ENCODE data around the gene ZNRF1. TPM values are rescaled to one million over a fixed set of nuclear protein-coding genes. Genes with fewer than 3 reads are reported as not detected.
A peak's percentile ranks its signal among the peaks of the same experiment; 100 is the strongest.

Gene ZNRF1
- total and polyA plus RNA-seq, 2 of the 8 experiments (the other 6 are each of a cell fraction or from before 2014, with no cell fraction given) = 33.5 to 52.9 TPM

DNA sequence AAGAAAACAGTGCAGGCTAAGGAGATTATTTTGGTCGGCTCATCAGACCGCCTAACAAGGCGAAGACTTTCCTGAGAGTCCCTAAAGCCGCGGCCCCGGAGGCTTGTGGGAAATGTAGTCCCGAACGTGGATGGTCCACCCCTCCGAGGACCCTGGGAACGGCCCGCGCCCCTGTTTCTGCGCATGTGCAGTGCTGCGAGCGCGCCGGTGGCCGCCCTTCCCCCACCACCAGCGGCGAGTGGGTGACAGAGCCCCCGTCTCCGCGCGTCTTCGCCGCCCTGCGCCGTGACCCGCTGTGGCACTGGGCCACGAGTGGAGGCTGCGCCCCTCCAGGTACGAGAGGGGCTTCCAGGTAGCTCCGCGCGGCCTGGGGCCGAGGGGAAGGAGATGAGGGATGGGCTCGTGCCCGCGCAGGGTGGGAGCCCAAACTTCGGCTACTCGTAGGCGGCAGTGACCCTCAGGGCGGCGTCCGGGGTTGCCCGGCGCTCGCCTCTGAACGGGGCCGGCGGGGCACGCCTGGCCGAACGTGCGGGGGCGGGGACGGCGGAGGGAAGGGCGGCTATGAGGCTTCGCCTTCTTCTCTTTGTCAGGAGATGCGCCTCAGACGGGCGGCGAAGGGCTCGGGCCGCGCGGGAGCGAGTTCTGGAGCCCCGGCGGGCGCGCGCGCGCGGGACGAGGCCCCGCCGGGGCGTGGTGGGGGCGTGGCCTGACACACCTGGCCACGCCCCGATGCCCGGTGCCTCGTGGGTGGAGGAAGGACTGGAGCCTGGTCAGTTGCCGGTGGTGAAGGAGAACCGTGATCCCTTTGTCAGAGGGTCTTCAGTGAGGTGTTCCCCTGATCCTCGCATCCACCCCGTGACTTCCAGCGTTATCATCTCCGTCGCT, 149.7 kb downstream of the ZNRF1 start, which contains the start of gene ZFP1 (continued):
- TF ChIP-seq, protein P1, sequence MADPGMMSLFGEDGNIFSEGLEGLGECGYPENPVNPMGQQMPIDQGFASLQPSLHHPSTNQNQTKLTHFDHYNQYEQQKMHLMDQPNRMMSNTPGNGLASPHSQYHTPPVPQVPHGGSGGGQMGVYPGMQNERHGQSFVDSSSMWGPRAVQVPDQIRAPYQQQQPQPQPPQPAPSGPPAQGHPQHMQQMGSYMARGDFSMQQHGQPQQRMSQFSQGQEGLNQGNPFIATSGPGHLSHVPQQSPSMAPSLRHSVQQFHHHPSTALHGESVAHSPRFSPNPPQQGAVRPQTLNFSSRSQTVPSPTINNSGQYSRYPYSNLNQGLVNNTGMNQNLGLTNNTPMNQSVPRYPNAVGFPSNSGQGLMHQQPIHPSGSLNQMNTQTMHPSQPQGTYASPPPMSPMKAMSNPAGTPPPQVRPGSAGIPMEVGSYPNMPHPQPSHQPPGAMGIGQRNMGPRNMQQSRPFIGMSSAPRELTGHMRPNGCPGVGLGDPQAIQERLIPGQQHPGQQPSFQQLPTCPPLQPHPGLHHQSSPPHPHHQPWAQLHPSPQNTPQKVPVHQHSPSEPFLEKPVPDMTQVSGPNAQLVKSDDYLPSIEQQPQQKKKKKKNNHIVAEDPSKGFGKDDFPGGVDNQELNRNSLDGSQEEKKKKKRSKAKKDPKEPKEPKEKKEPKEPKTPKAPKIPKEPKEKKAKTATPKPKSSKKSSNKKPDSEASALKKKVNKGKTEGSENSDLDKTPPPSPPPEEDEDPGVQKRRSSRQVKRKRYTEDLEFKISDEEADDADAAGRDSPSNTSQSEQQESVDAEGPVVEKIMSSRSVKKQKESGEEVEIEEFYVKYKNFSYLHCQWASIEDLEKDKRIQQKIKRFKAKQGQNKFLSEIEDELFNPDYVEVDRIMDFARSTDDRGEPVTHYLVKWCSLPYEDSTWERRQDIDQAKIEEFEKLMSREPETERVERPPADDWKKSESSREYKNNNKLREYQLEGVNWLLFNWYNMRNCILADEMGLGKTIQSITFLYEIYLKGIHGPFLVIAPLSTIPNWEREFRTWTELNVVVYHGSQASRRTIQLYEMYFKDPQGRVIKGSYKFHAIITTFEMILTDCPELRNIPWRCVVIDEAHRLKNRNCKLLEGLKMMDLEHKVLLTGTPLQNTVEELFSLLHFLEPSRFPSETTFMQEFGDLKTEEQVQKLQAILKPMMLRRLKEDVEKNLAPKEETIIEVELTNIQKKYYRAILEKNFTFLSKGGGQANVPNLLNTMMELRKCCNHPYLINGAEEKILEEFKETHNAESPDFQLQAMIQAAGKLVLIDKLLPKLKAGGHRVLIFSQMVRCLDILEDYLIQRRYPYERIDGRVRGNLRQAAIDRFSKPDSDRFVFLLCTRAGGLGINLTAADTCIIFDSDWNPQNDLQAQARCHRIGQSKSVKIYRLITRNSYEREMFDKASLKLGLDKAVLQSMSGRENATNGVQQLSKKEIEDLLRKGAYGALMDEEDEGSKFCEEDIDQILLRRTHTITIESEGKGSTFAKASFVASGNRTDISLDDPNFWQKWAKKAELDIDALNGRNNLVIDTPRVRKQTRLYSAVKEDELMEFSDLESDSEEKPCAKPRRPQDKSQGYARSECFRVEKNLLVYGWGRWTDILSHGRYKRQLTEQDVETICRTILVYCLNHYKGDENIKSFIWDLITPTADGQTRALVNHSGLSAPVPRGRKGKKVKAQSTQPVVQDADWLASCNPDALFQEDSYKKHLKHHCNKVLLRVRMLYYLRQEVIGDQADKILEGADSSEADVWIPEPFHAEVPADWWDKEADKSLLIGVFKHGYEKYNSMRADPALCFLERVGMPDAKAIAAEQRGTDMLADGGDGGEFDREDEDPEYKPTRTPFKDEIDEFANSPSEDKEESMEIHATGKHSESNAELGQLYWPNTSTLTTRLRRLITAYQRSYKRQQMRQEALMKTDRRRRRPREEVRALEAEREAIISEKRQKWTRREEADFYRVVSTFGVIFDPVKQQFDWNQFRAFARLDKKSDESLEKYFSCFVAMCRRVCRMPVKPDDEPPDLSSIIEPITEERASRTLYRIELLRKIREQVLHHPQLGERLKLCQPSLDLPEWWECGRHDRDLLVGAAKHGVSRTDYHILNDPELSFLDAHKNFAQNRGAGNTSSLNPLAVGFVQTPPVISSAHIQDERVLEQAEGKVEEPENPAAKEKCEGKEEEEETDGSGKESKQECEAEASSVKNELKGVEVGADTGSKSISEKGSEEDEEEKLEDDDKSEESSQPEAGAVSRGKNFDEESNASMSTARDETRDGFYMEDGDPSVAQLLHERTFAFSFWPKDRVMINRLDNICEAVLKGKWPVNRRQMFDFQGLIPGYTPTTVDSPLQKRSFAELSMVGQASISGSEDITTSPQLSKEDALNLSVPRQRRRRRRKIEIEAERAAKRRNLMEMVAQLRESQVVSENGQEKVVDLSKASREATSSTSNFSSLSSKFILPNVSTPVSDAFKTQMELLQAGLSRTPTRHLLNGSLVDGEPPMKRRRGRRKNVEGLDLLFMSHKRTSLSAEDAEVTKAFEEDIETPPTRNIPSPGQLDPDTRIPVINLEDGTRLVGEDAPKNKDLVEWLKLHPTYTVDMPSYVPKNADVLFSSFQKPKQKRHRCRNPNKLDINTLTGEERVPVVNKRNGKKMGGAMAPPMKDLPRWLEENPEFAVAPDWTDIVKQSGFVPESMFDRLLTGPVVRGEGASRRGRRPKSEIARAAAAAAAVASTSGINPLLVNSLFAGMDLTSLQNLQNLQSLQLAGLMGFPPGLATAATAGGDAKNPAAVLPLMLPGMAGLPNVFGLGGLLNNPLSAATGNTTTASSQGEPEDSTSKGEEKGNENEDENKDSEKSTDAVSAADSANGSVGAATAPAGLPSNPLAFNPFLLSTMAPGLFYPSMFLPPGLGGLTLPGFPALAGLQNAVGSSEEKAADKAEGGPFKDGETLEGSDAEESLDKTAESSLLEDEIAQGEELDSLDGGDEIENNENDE (IDR thresholded peaks at IDR 0.05; ENCODE audit: insufficient replicate concordance, low read length) = no peak
- TF ChIP-seq CTBP2 (IDR thresholded peaks at IDR 0.05; ENCODE audit: borderline replicate concordance, insufficient read depth, insufficient read length, low read length) (peak; percentile 45), FOSL1 (IDR thresholded peaks at IDR 0.05; ENCODE audit: insufficient read depth, low read depth, low read length) (no peak), SAP30 (IDR thresholded peaks at IDR 0.05; ENCODE audit: insufficient read depth, insufficient replicate concordance, low read length) (no peak), SUZ12 (IDR thresholded peaks at IDR 0.05; ENCODE audit: low read length) (peak; percentile 28; the same call in 1 of the 2 replicates)
- TF ChIP-seq, protein P2, sequence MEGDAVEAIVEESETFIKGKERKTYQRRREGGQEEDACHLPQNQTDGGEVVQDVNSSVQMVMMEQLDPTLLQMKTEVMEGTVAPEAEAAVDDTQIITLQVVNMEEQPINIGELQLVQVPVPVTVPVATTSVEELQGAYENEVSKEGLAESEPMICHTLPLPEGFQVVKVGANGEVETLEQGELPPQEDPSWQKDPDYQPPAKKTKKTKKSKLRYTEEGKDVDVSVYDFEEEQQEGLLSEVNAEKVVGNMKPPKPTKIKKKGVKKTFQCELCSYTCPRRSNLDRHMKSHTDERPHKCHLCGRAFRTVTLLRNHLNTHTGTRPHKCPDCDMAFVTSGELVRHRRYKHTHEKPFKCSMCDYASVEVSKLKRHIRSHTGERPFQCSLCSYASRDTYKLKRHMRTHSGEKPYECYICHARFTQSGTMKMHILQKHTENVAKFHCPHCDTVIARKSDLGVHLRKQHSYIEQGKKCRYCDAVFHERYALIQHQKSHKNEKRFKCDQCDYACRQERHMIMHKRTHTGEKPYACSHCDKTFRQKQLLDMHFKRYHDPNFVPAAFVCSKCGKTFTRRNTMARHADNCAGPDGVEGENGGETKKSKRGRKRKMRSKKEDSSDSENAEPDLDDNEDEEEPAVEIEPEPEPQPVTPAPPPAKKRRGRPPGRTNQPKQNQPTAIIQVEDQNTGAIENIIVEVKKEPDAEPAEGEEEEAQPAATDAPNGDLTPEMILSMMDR (IDR thresholded peaks at IDR 0.05; ENCODE audit: control extremely low read depth in 1 of 3, insufficient read depth in 1 of 3, low read depth in 1 of 3, low read length in 3 of 3) = no peak

Data from H1 (cell line).